Thymus (tissue), 11 donors: Measurements from ENCODE around the gene ANO2. TPM values are rescaled to one million over a fixed set of nuclear protein-coding genes. Genes with fewer than 3 reads are reported as not detected.
A peak's percentile ranks its signal among the peaks of the same experiment; 100 is the strongest.

Experiments used
- DNase-seq, 9 donors: peaks; one replicate each; pipeline ENCODE4 v3.0.0-alpha.2; 2013; ENCODE audit warnings: low spot score in 9 of 9, low read depth in 6 of 9, missing footprints in 1 of 9
- H3K27ac ChIP-seq, 2 donors: one replicate each; pipeline ENCODE4 v1.5.1; 2013; ENCODE audit warnings: control low read depth in 1 of 2, low read depth in 1 of 2, low read length in 1 of 2, mild to moderate bottlenecking in 1 of 2, moderate library complexity in 1 of 2
- H3K27me3 ChIP-seq, 2 donors: one replicate each; pipeline ENCODE4 v1.5.1; 2013; ENCODE audit warnings: low read length in 1 of 2; ENCODE audit not compliant: control insufficient read depth in 2 of 2, insufficient read depth in 1 of 2
- H3K36me3 ChIP-seq, 2 donors: one replicate each; pipeline ENCODE4 v1.5.1; 2013; ENCODE audit warnings: low read length in 1 of 2, mild to moderate bottlenecking in 1 of 2, moderate library complexity in 1 of 2; ENCODE audit not compliant: control insufficient read depth in 2 of 2, insufficient read depth in 2 of 2
- H3K4me1 ChIP-seq, 2 donors: one replicate each; pipeline ENCODE4 v1.5.1; 2013; ENCODE audit warnings: low read length in 2 of 2; ENCODE audit not compliant: control insufficient read depth in 2 of 2, insufficient read depth in 2 of 2
- H3K4me3 ChIP-seq, 2 donors: one replicate each; pipeline ENCODE4 v1.5.1; 2013; ENCODE audit warnings: low read length in 2 of 2, control low read depth in 1 of 2, mild to moderate bottlenecking in 1 of 2
- H3K9me3 ChIP-seq, 2 donors: one replicate each; pipeline ENCODE4 v1.5.1; 2013; ENCODE audit warnings: low read length in 1 of 2, mild to moderate bottlenecking in 1 of 2; ENCODE audit not compliant: control insufficient read depth in 2 of 2, insufficient read depth in 1 of 2
- WGBS: extraction: QIAGEN DNeasy Blood & Tissue Kit; methylation state at CpG from one replicate; pipeline ENCODE4 v1.1.7; 2013; 5-methylcytosine and 5-hydroxymethylcytosine counted together
- polyA plus RNA-seq: library from polyadenylated mRNA; stranded (reverse); fragments of 200-250 nt; gene quantifications from one replicate; pipeline ENCODE4 v1.2.3, GENCODE V29; 2013
- total RNA-seq: library from RNA; stranded (reverse); fragments of 120-200 nt; gene quantifications from one replicate; pipeline ENCODE4 v1.2.4, GENCODE V29; 2013
- donor health status: healthy.

ANO2 gene
- total and polyA plus RNA-seq, 2 donors: 0.57 to 1.4 TPM

- no peak overlapping the region for H3K27ac ChIP-seq
- no peaks in the 10 kb centered on the region for H3K27me3 ChIP-seq
- H3K4me3 ChIP-seq: no peak overlapping the region
- no peak for DNase-seq
- H3K4me1 ChIP-seq: peaks cover 0 to 6% of the 10 kb centered on the region in 2 donors
- 68% methylated on average over 2 of the region's 2 CpGs for WGBS
- H3K9me3 ChIP-seq: no peaks in the 10 kb centered on the region
- no peaks in the 10 kb centered on the region for H3K36me3 ChIP-seq
These were observed 209.0 kb downstream of the ANO2 start for GRCh38 chr12:5736016-5736415.

DNA sequence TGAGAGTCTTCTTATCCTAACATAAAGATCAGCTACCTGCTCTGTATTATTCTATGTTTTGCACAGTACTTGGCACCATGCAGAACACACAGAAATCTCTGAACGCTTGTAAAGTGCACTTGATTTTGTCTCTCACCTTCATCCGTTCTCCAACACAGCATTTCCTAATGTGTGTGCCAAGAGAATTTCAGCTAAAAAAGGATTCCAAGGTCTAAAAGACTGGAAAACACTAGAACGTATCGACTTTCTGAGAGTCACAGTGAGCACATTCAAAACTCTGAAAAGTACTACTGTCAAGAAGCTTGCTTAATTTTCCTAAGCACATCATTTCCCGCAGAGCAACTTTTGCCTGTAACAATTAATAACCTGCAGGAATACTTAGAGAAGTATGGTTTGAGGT is 211.1 kb downstream of the ANO2 start:
- Histone ChIP-seq H3K27ac (no peak overlapping the region), H3K9me3 (no peaks in the 10 kb centered on the region), H3K36me3 (no peaks in the 10 kb centered on the region), H3K4me3 (no peak overlapping the region), H3K4me1 (peaks cover 0 to 6% of the 10 kb centered on the region in 2 donors), H3K27me3 (no peaks in the 10 kb centered on the region)
- WGBS: 96% methylated on average over 5 of the region's 5 CpGs
- DNase-seq: no peak

DNA sequence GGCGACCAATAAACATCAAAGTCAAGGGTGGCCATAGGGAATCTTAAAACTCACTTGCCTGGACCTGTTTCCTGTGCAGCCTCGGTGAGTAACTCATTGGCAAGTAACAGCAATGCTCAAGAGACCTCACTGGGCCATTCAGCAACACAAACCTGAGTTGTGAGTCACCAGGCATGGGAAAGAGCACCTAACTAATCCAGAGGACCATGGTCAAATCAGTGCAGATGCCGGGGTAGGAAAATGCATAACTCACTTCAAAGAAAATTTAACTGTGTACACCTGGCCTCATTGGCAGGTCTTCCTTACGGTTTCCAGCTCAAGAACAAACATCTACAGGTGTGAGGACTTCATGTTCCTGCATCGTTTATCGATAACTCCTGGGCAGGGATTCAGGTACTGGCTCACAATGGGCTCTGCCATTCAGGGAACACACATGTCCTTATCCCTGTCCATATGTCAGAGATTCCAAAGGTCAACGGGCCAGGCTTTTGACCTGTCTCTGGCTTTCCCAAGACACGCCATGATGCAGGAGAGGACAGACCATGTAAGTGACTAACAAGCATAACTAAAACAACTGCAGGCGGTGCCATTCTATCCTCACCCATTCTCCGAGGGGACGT is 211.8 kb downstream of the ANO2 start:
- Histone ChIP-seq H3K27me3 (no peaks in the 10 kb centered on the region), H3K36me3 (no peaks in the 10 kb centered on the region), H3K4me1 (peaks cover 0 to 6% of the 10 kb centered on the region in 2 donors), H3K4me3 (no peak overlapping the region), H3K27ac (no peak overlapping the region), H3K9me3 (no peaks in the 10 kb centered on the region)
- 91% methylated on average over 11 of the region's 11 CpGs for WGBS
- DNase-seq: no peak

GRCh38 chr12:5730962-5731361 is 214.1 kb downstream of the ANO2 start:
- Histone ChIP-seq H3K9me3 (no peaks in the 10 kb centered on the region), H3K4me3 (no peak overlapping the region), H3K36me3 (no peaks in the 10 kb centered on the region), H3K27me3 (no peaks in the 10 kb centered on the region), H3K27ac (no peak overlapping the region), H3K4me1 (peaks cover 0 to 6% of the 10 kb centered on the region in 2 donors)
- DNase-seq: no peak
- WGBS: 97% methylated on average over 7 of the region's 7 CpGs

- Histone ChIP-seq H3K27ac (no peak overlapping the region), H3K4me3 (no peak overlapping the region), H3K36me3 (no peaks in the 10 kb centered on the region), H3K9me3 (no peaks in the 10 kb centered on the region), H3K27me3 (no peaks in the 10 kb centered on the region), H3K4me1 (peaks cover 0 to 10% of the 10 kb centered on the region in 2 donors)
- 99% methylated on average over 4 of the region's 4 CpGs for WGBS
- DNase-seq: no peak
These were observed 221.3 kb downstream of the ANO2 start for GRCh38 chr12:5723711-5724252.

DNA sequence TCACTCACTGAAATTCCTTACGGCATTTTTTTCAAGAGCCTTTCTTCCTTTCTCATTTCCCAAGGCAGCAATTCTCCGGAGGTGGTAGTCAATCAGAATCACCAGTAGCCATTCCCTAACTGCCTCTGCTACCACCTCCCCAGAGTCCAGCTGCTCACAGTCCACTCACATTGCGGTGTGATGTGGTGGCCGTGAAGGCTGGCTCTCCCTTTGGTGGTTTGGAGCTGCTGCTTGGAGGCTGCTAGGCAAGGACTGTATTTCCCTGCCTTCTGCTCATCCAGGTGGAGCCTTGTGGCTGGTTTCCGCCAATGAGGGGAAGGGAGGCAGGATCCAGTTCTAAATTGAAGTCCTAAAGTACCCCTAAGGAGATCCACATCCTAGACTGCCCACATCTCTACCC is 222.0 kb downstream of the ANO2 start:
- no peaks in the 10 kb centered on the region for H3K27me3 ChIP-seq
- no peak overlapping the region for H3K4me3 ChIP-seq
- DNase-seq: no peak
- no peak overlapping the region for H3K27ac ChIP-seq
- H3K4me1 ChIP-seq: peaks cover 1 to 15% of the 10 kb centered on the region in 2 donors
- peaks cover 0 to 1% of the 10 kb centered on the region in 2 donors for H3K9me3 ChIP-seq
- no peaks in the 10 kb centered on the region for H3K36me3 ChIP-seq
- WGBS: 96% methylated on average over 5 of the region's 5 CpGs

GRCh38 chr12:5720381-5721005 is 224.6 kb downstream of the ANO2 start:
- peaks cover 7 to 23% of the 10 kb centered on the region in 2 donors for H3K4me1 ChIP-seq
- no peak for DNase-seq
- H3K4me3 ChIP-seq: no peak overlapping the region
- WGBS: 96% methylated on average over 7 of the region's 7 CpGs
- no peaks in the 10 kb centered on the region for H3K27me3 ChIP-seq
- H3K36me3 ChIP-seq: no peaks in the 10 kb centered on the region
- no peak overlapping the region for H3K27ac ChIP-seq
- H3K9me3 ChIP-seq: peaks cover 0 to 1% of the 10 kb centered on the region in 2 donors

DNA sequence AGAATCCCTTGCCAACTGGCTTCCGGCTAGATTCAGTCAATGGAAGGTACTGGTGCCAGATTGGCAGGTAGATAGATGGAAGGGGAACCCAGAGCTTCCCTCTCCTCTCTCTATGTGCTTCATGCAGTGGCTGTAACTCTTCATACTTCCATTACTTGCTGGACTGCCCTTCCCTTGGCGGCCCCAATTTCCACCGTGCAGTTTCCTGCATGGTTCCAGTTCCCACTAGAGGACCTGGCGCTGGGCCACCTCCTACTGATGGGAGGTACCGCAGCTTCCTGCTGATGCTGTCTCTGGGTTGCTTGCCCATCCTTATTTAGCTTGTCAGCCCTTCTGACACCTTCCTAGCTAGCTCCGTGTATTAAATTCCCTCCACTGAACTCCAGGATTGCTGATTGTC is 226.4 kb downstream of the ANO2 start:
- no peak for DNase-seq
- Histone ChIP-seq H3K27me3 (no peaks in the 10 kb centered on the region), H3K9me3 (peaks cover 0 to 1% of the 10 kb centered on the region in 2 donors), H3K27ac (no peak overlapping the region), H3K4me3 (no peak overlapping the region), H3K4me1 (peaks cover 7 to 23% of the 10 kb centered on the region in 2 donors), H3K36me3 (no peaks in the 10 kb centered on the region)
- WGBS: 48% methylated on average over 6 of the region's 6 CpGs

GRCh38 chr12:5718073-5718472 is 227.0 kb downstream of the ANO2 start:
- Histone ChIP-seq H3K27me3 (no peaks in the 10 kb centered on the region), H3K4me1 (peaks cover 7 to 23% of the 10 kb centered on the region in 2 donors), H3K9me3 (peaks cover 0 to 1% of the 10 kb centered on the region in 2 donors), H3K27ac (no peak overlapping the region), H3K4me3 (no peak overlapping the region), H3K36me3 (no peaks in the 10 kb centered on the region)
- DNase-seq: peak in 1 of 9 donors; percentile 18
- WGBS: 24% methylated on average over 5 of the region's 5 CpGs
